HEK293T (cell line): ENCODE measurements around the gene ANTXR1.

ENCODE experiments used
- CTCF ChIA-PET: fragments of 350-600 bp; formaldehyde crosslinking; extraction: SDS; loops from one replicate; lab custom pipeline; 2021; ENCODE audit warnings: antibody characterized with exemption, inconsistent platforms; lab: Yijun Ruan, JAX
- POLR2A ChIA-PET: fragments of 350-600 bp; formaldehyde crosslinking; extraction: SDS; loops from one replicate; lab custom pipeline; 2020; ENCODE audit warnings: antibody characterized with exemption, inconsistent platforms; lab: Yijun Ruan, JAX
- DNase-seq: peaks from one replicate; pipeline ENCODE4 v3.0.0; 2012; ENCODE audit warnings: mixed read lengths; ENCODE audit errors: extremely low spot score
- ARNT ChIP-seq: fragments of 450-650 bp; IDR thresholded peaks from 2 replicates; pipeline ENCODE4 v1.6.1; 2017; ENCODE audit warnings: mild to moderate bottlenecking
- BHLHE40 ChIP-seq: fragments of 450-650 bp; IDR thresholded peaks from 2 replicates; pipeline ENCODE4 v1.6.1; 2016; ENCODE audit warnings: mild to moderate bottlenecking, moderate library complexity, borderline replicate concordance
- CTBP1 ChIP-seq: fragments of 450-650 bp; IDR thresholded peaks from 2 replicates; pipeline ENCODE4 v1.6.1; 2016; ENCODE audit warnings: borderline replicate concordance
- ELF4 ChIP-seq: fragments of 450-650 bp; IDR thresholded peaks from 2 replicates; pipeline ENCODE4 v1.6.1; 2017; ENCODE audit warnings: antibody characterized with exemption
- FOXA1 ChIP-seq: fragments of 450-650 bp; IDR thresholded peaks from 2 replicates; pipeline ENCODE4 v1.6.1; 2016; ENCODE audit warnings: mild to moderate bottlenecking
- FOXK2 ChIP-seq: fragments of 450-650 bp; IDR thresholded peaks from 2 replicates; pipeline ENCODE4 v1.6.1; 2016; ENCODE audit warnings: mild to moderate bottlenecking
- FOXM1 ChIP-seq: fragments of 450-650 bp; IDR thresholded peaks from 2 replicates; pipeline ENCODE4 v1.6.1; 2017; ENCODE audit warnings: mild to moderate bottlenecking, borderline replicate concordance
- HDGF ChIP-seq: fragments of 450-650 bp; IDR thresholded peaks from 2 replicates; pipeline ENCODE4 v1.6.1; 2017; ENCODE audit warnings: antibody characterized with exemption, borderline replicate concordance
- L3MBTL2 ChIP-seq: fragments of 450-650 bp; conservative IDR thresholded peaks from 2 replicates; pipeline ENCODE4 v1.6.1; 2016; ENCODE audit warnings: mild to moderate bottlenecking
- LEF1 ChIP-seq: fragments of 450-650 bp; IDR thresholded peaks from 2 replicates; pipeline ENCODE4 v1.6.1; 2017; ENCODE audit warnings: mild to moderate bottlenecking, borderline replicate concordance
- NFRKB ChIP-seq: fragments of 450-650 bp; IDR thresholded peaks from 2 replicates; pipeline ENCODE4 v1.6.1; 2016; ENCODE audit warnings: mild to moderate bottlenecking, moderate library complexity
- SP1 ChIP-seq: fragments of 450-650 bp; IDR thresholded peaks from 2 replicates; pipeline ENCODE4 v1.6.1; 2017
- SUZ12 ChIP-seq: fragments of 450-650 bp; IDR thresholded peaks from 2 replicates; pipeline ENCODE4 v1.6.1; 2016; ENCODE audit warnings: mild to moderate bottlenecking
- TARDBP ChIP-seq: fragments of 450-650 bp; IDR thresholded peaks from 2 replicates; pipeline ENCODE4 v1.6.1; 2016
- ZNF384 ChIP-seq: fragments of 450-650 bp; IDR thresholded peaks from 2 replicates; pipeline ENCODE4 v1.6.1; 2016
- TF ChIP-seq, protein P1 (sequence below): fragments of 450-650 bp; IDR thresholded peaks from 2 replicates; pipeline ENCODE4 v1.6.1; 2016

The ANTXR1 gene

DNA sequence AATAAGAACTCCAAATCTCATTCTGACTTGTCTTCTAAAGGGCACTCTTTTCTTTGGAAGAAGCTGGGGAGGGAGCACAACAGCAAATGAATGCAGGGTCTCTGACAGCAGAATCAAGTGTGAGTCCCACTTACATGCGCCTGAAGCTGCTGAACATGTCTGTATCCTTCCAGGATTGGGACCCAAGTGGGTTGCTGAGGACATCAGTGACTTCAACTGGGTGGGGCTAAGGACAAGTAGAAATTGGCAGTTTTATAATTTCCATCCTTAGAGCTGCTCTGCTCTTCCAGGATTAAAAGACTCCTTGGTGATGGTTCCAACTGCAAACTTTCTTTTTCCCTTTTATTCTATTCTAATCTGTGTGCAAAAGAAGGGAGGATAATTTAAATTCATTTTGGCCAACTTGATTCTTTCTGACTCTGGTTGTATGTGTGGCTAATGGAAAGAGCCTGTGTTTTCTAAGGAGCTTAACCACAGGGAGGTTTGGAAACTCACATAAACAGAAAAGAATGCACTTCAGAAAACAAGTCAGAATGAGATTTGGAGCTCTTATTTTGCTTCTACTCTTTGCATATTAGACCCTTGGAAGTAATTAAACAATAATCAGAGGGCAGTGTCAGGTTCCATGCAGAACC lies 20.6 kb downstream of the ANTXR1 start:
- no peak for DNase-seq
- TF ChIP-seq HDGF (no peak), SUZ12 (no peak), FOXK2 (no peak), TARDBP (no peak), ARNT (no peak), ELF4 (no peak), BHLHE40 (no peak), L3MBTL2 (no peak), ZNF384 (no peak), CTBP1 (no peak), LEF1 (no peak), SP1 (no peak)
- TF ChIP-seq, protein P1, sequence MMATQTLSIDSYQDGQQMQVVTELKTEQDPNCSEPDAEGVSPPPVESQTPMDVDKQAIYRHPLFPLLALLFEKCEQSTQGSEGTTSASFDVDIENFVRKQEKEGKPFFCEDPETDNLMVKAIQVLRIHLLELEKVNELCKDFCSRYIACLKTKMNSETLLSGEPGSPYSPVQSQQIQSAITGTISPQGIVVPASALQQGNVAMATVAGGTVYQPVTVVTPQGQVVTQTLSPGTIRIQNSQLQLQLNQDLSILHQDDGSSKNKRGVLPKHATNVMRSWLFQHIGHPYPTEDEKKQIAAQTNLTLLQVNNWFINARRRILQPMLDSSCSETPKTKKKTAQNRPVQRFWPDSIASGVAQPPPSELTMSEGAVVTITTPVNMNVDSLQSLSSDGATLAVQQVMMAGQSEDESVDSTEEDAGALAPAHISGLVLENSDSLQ, result no peak
- CTCF ChIA-PET, result interaction anchor here (0.6 kb wide), 1 partner anchor 40 kb away, joined by 3 read pairs; no protein-coding TSS in a partner anchor
- POLR2A ChIA-PET, result no interaction called here

DNA sequence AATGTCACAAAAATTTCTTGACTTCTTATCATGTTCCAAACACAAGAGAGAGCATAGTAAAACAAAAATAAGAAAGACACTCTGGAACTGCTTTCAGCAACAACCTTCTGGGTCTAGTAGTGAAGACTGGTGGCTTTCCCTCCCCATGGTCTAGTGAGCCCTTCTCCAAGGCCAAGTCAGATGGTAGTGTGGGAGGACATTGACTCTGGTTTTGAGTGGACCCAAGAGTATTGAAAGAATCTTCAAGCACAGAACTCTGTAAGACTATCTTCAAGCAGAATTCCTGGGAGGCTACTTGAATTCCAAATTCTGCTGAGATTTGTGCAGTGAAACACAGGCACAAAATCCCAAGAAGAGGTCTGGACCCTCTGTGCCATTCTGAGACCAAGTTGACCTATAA lies 21.1 kb downstream of the ANTXR1 start:
- ChIA-PET CTCF (interaction anchor here (0.6 kb wide), 1 partner anchor 40 kb away, joined by 3 read pairs; no protein-coding TSS in a partner anchor), POLR2A (no interaction called here)
- no peak for DNase-seq
- TF ChIP-seq NFRKB, result no peak
- TF ChIP-seq FOXA1, result no peak
- no peak for TF ChIP-seq FOXM1
- no peak for TF ChIP-seq ARNT
- no peak for TF ChIP-seq SP1
- TF ChIP-seq BHLHE40, result no peak
- no peak for TF ChIP-seq L3MBTL2
- no peak for TF ChIP-seq HDGF
- no peak for TF ChIP-seq FOXK2
- TF ChIP-seq, protein P1, result no peak
- no peak for TF ChIP-seq ELF4
- no peak for TF ChIP-seq CTBP1

DNA sequence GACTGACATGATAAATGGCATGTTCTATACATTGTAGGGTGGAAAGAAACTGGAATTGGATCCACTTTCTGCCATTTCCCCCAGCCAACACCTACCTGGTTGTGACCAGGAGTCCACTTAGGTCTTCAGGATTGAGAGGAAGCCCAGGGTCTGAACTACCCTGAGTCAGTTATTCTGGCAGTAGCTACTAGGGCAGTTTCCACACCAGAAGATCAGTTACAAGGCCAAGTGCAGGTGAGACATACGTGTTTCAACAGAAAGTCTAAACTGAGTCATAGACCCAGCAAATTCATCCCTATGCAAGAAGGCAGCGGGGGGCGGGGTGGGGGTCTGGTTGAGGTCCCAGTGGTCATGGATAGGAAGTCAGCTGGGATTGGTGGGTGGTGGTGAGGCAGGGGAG lies 21.9 kb downstream of the ANTXR1 start:
- TF ChIP-seq TARDBP, result no peak
- no peak for TF ChIP-seq CTBP1
- TF ChIP-seq L3MBTL2, result no peak
- TF ChIP-seq SUZ12, result no peak
- TF ChIP-seq SP1, result no peak
- TF ChIP-seq, protein P1, result no peak
- no peak for TF ChIP-seq ELF4
- no peak for TF ChIP-seq LEF1
- no peak for TF ChIP-seq BHLHE40
- DNase-seq, result no peak
- ChIA-PET POLR2A (no interaction called here), CTCF (no interaction called here)

DNA sequence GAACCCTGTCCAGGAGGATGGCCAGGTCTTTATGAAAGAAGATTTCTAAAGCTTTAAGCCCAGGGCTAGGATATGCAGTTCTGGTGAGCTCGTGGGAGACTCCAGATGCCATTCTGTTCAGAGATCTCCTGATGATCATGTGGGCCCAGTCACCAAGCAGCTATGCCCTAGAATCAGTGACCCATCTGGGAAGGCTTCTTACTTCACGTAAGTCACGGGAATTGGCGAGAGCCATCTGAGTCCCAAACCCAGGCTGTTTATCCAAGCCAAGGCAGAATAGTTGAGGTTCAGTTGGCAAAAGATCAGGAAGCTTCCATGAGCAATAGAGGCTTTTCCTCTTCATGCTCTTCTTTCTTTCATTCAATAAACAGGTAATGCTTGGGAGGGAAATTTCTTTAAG lies 23.9 kb downstream of the ANTXR1 start:
- CTCF ChIA-PET, result no interaction called here
- POLR2A ChIA-PET, result no interaction called here
- no peak for DNase-seq
- TF ChIP-seq FOXK2 (no peak), HDGF (no peak), L3MBTL2 (no peak), LEF1 (no peak), FOXM1 (no peak)
- TF ChIP-seq, protein P1, result no peak

DNA sequence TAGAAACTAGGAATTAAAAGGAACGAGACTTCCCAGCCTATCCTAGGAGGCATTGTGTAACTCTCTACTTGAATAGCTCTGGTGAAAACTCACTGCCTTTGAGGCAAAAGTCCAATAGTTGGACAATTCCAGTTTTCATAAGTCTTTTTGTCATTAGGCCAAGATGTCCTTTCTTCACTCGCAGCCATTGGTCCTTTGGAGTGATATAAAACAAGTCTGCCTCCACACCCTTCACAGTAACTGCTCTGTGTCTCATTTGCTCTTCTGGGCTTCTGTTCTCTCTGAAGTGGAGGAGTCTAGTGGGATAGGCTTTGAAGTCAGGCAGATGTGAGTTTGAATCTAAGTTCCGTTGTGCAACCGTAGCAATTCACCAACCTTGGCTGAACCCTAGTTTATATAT lies 28.2 kb downstream of the ANTXR1 start:
- ChIA-PET CTCF (no interaction called here), POLR2A (no interaction called here)
- no peak for DNase-seq
- TF ChIP-seq, protein P1, result no peak
- TF ChIP-seq LEF1 (no peak), HDGF (no peak), FOXM1 (no peak), ZNF384 (no peak), BHLHE40 (no peak), ELF4 (no peak), TARDBP (no peak), CTBP1 (no peak), SUZ12 (no peak), SP1 (no peak), NFRKB (no peak), ARNT (no peak), FOXK2 (no peak)
